ENCODE measurements around the gene ATP2A3. TPM values are rescaled to one million over a fixed set of nuclear protein-coding genes. Genes with fewer than 3 reads are reported as not detected.

Gene ATP2A3
- total and polyA plus RNA-seq, 11 donors = 3.3 to 21.8 (median 7.0) TPM

GRCh38 chr17:3986939-3987335 lies 22.7 kb upstream of the ATP2A3 start:
- Histone ChIP-seq H3K27me3 (peaks cover 0 to 5% (median 0%) of the 10 kb centered on the region in 9 donors), H3K4me1 (peaks cover 0 to 58% (median 28%) of the 10 kb centered on the region in 12 donors), H3K27ac (peak overlapping the region in 1 of 12 donors; percentile 47), H3K4me3 (no peak overlapping the region), H3K9me3 (no peaks in the 10 kb centered on the region), H3K36me3 (no peaks in the 10 kb centered on the region)
- no peak for ATAC-seq
- no peak for DNase-seq
- intact Hi-C loops (cut with DNase I) = no loop called here
- WGBS, 4 donors = 92 to 95% (median 93%) methylated on average over 8 of the region's 8 CpGs
- TF ChIP-seq POLR2A (IDR thresholded peaks at IDR 0.05) (no peak), CTCF (IDR thresholded peaks at IDR 0.05) (no peak)

GRCh38 chr17:3986270-3986938 lies 22.2 kb upstream of the ATP2A3 start:
- intact Hi-C loops (cut with DNase I) = no loop called here

GRCh38 chr17:3985846-3986245 lies 21.6 kb upstream of the ATP2A3 start:
- Histone ChIP-seq H3K4me1 (peaks cover 0 to 58% (median 28%) of the 10 kb centered on the region in 12 donors), H3K4me3 (no peak overlapping the region), H3K9me3 (no peaks in the 10 kb centered on the region), H3K36me3 (no peaks in the 10 kb centered on the region), H3K27ac (peak overlapping the region in 7 of 12 donors; percentile 2 to 61 (median 28)), H3K27me3 (peaks cover 0 to 5% (median 0%) of the 10 kb centered on the region in 9 donors)
- peak in 3 of 4 donors; percentile 8 to 47 (median 15) for ATAC-seq
- 58 to 74% (median 70%) methylated on average over 14 of the region's 14 CpGs for WGBS, 4 donors
- no peak for TF ChIP-seq POLR2A (IDR thresholded peaks at IDR 0.05)
- no peak for TF ChIP-seq CTCF (IDR thresholded peaks at IDR 0.05)
- intact Hi-C loops (cut with DNase I) = no loop called here
- no peak for DNase-seq

More at GRCh38 chr17:3986270-3986938, 22.2 kb upstream of the ATP2A3 start:
- no peak for DNase-seq
- Histone ChIP-seq H3K27me3 (peaks cover 0 to 5% (median 0%) of the 10 kb centered on the region in 9 donors), H3K36me3 (no peaks in the 10 kb centered on the region), H3K4me3 (no peak overlapping the region), H3K4me1 (peaks cover 0 to 58% (median 28%) of the 10 kb centered on the region in 12 donors), H3K27ac (peak overlapping the region in 7 of 12 donors; percentile 2 to 61 (median 28)), H3K9me3 (no peaks in the 10 kb centered on the region)
- peak in 2 of 4 donors; percentile 38 to 44 for ATAC-seq
- 38 to 64% (median 50%) methylated on average over 15 to 16 of the region's 16 CpGs for WGBS, 4 donors
- no peak for TF ChIP-seq CTCF (IDR thresholded peaks at IDR 0.05)
- no peak for TF ChIP-seq POLR2A (IDR thresholded peaks at IDR 0.05)

GRCh38 chr17:3983606-3984484 lies 19.6 kb upstream of the ATP2A3 start:
- intact Hi-C loops (cut with DNase I) = no loop called here
- WGBS, 4 donors = 59 to 72% (median 62%) methylated on average over 18 of the region's 18 CpGs
- Histone ChIP-seq H3K4me3 (no peak overlapping the region), H3K9me3 (peaks cover 0 to 7% (median 0%) of the 10 kb centered on the region in 12 donors), H3K27me3 (peaks cover 0 to 5% (median 0%) of the 10 kb centered on the region in 9 donors), H3K36me3 (no peaks in the 10 kb centered on the region), H3K4me1 (peaks cover 0 to 46% (median 25%) of the 10 kb centered on the region in 12 donors), H3K27ac (peak overlapping the region in 9 of 12 donors; percentile 30 to 73 (median 53))
- TF ChIP-seq POLR2A (IDR thresholded peaks at IDR 0.05) (no peak), CTCF (IDR thresholded peaks at IDR 0.05) (no peak)
- ATAC-seq (peak in 3 of 4 donors; percentile 59 to 82 (median 76)), DNase-seq (peak in 4 of 5 donors; percentile 53 to 79 (median 66))

Data from heart left ventricle (tissue), 16 donors.